GM23248 (cell line): ENCODE results near the gene SDK2. TPM values are rescaled to one million over a fixed set of nuclear protein-coding genes. Genes with fewer than 3 reads are reported as not detected.
A peak's percentile ranks its signal among the peaks of the same experiment; 100 is the strongest.

Source experiments
- DNase-seq: peaks from one replicate; pipeline ENCODE4 v3.0.0-alpha.2; 2015
- H2AFZ ChIP-seq: fragments of 200-600 bp; sonication (generic); 2 replicates; pipeline ENCODE4 v1.6.1; 2016; ENCODE audit warnings: antibody characterized with exemption
- H3F3A ChIP-seq: fragments of 200-600 bp; sonication (generic); 2 replicates; pipeline ENCODE4 v1.6.1; 2016; ENCODE audit warnings: mild to moderate bottlenecking, antibody characterized with exemption, mixed run types; ENCODE audit not compliant: insufficient read depth
- H3K27ac ChIP-seq: fragments of 200-600 bp; sonication (generic); 2 replicates; pipeline ENCODE4 v1.5.1; 2016; ENCODE audit warnings: mild to moderate bottlenecking
- H3K27me3 ChIP-seq: fragments of 200-600 bp; sonication (generic); replicated peaks from 2 replicates; pipeline ENCODE4 v1.6.1; 2016; ENCODE audit warnings: mild to moderate bottlenecking; ENCODE audit not compliant: insufficient read depth
- H3K36me3 ChIP-seq: fragments of 200-600 bp; sonication (generic); 2 replicates; pipeline ENCODE4 v1.6.1; 2016; ENCODE audit warnings: low read depth, mild to moderate bottlenecking
- H3K4me1 ChIP-seq: fragments of 200-600 bp; sonication (generic); 2 replicates; pipeline ENCODE4 v1.6.1; 2016; ENCODE audit warnings: mild to moderate bottlenecking; ENCODE audit not compliant: insufficient read depth
- H3K4me2 ChIP-seq: fragments of 200-600 bp; sonication (generic); one replicate; pipeline ENCODE4 v1.6.1; 2016; ENCODE audit warnings: mild to moderate bottlenecking; ENCODE audit not compliant: unreplicated experiment
- H3K4me3 ChIP-seq: fragments of 200-600 bp; sonication (generic); 2 replicates; pipeline ENCODE4 v1.5.1; 2016; ENCODE audit warnings: mild to moderate bottlenecking
- H3K79me2 ChIP-seq: fragments of 200-600 bp; sonication (generic); 2 replicates; pipeline ENCODE4 v1.6.1; 2016; ENCODE audit warnings: mild to moderate bottlenecking; ENCODE audit not compliant: insufficient read depth
- H3K9ac ChIP-seq: fragments of 200-600 bp; sonication (generic); 2 replicates; pipeline ENCODE4 v1.6.1; 2016; ENCODE audit warnings: mild to moderate bottlenecking
- H3K9me2 ChIP-seq: fragments of 200-600 bp; sonication (generic); 2 replicates; pipeline ENCODE4 v1.6.1; 2016; ENCODE audit warnings: mixed run types, mild to moderate bottlenecking, moderate library complexity; ENCODE audit not compliant: insufficient read depth
- H3K9me3 ChIP-seq: fragments of 200-600 bp; sonication (generic); one replicate; pipeline ENCODE4 v1.6.1; 2017; ENCODE audit warnings: low read depth
- H4K20me1 ChIP-seq: fragments of 200-600 bp; sonication (generic); 2 replicates; pipeline ENCODE4 v1.6.0; 2016; ENCODE audit not compliant: insufficient read depth
- EZH2 ChIP-seq: fragments of 200-600 bp; sonication (generic); IDR thresholded peaks from 2 replicates; pipeline ENCODE4 v1.6.1; 2018; ENCODE audit warnings: antibody characterized with exemption, mild to moderate bottlenecking; ENCODE audit not compliant: insufficient read depth, poor library complexity, severe bottlenecking
- EZH2phosphoT487 ChIP-seq: fragments of 200-600 bp; sonication (generic); IDR thresholded peaks from 2 replicates; pipeline ENCODE4 v1.6.1; 2018; ENCODE audit warnings: antibody characterized with exemption, moderate library complexity, mild to moderate bottlenecking, low read depth; ENCODE audit not compliant: insufficient read depth
- WGBS, 2 experiments: methylation state at CpG; one replicate each; pipeline ENCODE4 v1.1.6; 2015 to 2017; ENCODE audit warnings: low lambda C conversion rate in 2 of 2, low coverage in 1 of 2; ENCODE audit errors: missing lambda C conversion rate in 2 of 2; 5-methylcytosine and 5-hydroxymethylcytosine counted together
- in situ Hi-C: fragments of 300-500 bp; cut with MboI; formaldehyde crosslinking; loops from 2 replicates; pipeline ENCODE4 v1.15.0; 2020
- polyA plus RNA-seq: library from polyadenylated mRNA; unstranded; fragments of >200 nt; fragmentation: Nextera tagmentation; extraction: Ambion mirVana; gene quantifications from 2 replicates; pipeline ENCODE4 v1.2.1, GENCODE V29; 2016
- total RNA-seq: library from RNA; depleted of rRNA; stranded (reverse); fragments of >200 nt; shearing (Covaris generic); gene quantifications from 2 replicates; pipeline ENCODE4 v1.2.3, GENCODE V29; 2014

Gene SDK2
- total and polyA plus RNA-seq, 2 experiments from 2014 or later, result under 0.01 to 0.03 TPM

- Histone ChIP-seq H2AFZ (no peak overlapping the region), H3K9me3 (no peaks in the 10 kb centered on the region), H3K27ac (no peak overlapping the region), H3K4me2 (no peak overlapping the region), H3K4me3 (no peak overlapping the region), H3K9ac (no peak overlapping the region), H3K79me2 (peaks cover 66% of the 10 kb centered on the region), H4K20me1 (no peaks in the 10 kb centered on the region), H3F3A (peaks cover 40% of the 10 kb centered on the region), H3K4me1 (peaks cover 67% of the 10 kb centered on the region), H3K27me3 (no peaks in the 10 kb centered on the region), H3K36me3 (no peaks in the 10 kb centered on the region), H3K9me2 (no peaks in the 10 kb centered on the region)
- TF ChIP-seq EZH2phosphoT487, result no peak
- no peak for TF ChIP-seq EZH2
- in situ Hi-C loops, result no loop called here
- DNase-seq, result no peak
- 83% methylated on average over 4 to 9 of the region's 9 CpGs for WGBS, 2 experiments
Measured at GRCh38 chr17:73307130-73307529, 337.1 kb downstream of the SDK2 start.

DNA sequence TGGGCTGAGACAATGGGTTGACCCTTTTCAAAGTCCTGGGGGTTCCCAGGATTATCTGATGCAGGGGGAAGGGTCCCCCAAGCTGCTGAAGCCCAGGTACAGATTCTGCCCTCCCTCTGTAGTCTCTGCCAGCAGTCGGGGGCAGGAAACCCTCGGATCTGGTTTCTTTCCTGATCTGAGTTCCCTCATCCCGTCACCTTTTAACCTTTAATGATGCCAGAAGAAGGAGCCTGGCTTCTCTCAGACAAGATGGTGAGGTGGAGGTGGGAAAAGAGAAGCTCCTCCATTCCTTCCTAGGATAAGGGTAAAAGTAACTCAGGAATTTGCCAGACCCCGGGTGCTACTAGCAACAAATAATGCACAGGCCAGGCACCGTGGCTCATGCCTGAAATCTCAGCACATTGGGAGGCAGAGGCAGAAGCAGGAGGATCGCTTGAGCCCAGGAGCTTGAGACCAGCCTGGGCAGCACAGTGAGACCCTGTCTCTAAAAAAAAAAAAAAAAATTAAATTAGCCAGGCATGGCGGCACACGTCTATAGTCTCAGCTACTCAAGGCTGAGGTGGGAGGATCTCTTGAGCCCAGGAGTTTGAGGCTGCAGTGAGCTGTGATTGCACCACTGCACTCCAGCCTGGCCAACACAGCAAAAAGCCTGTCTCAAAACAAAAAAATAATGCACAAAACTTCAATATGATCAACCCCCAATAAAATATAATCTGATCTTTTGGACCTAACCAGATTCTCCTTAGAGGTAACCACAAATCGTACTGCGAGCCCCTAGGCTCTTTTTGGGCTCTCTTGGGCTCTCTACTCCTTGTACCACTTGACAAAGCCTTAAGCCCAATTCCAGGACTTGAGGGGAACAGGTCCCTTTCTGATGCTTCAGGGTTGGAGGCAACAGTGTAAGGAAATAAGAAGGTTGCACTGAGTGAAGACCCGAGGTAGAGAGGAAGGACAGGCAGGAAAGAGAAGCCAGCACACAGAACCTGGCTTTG, 338.1 kb downstream of the SDK2 start:
- no peaks in the 10 kb centered on the region for H4K20me1 ChIP-seq
- no peaks in the 10 kb centered on the region for H3K9me3 ChIP-seq
- H3K4me2 ChIP-seq, result peak overlapping the region; percentile 95
- peak overlapping the region; percentile 96 for H3K27ac ChIP-seq
- no peak overlapping the region; the same call in 1 of the 2 replicates for H2AFZ ChIP-seq
- TF ChIP-seq EZH2phosphoT487 (no peak), EZH2 (no peak)
- H3K36me3 ChIP-seq, result no peaks in the 10 kb centered on the region
- 34 to 37% methylated on average over 11 of the region's 11 CpGs for WGBS, 2 experiments
- H3K9ac ChIP-seq, result peak overlapping the region; percentile 88
- H3K9me2 ChIP-seq, result no peaks in the 10 kb centered on the region
- peaks cover 43% of the 10 kb centered on the region for H3F3A ChIP-seq
- peaks cover 76% of the 10 kb centered on the region for H3K79me2 ChIP-seq
- H3K4me3 ChIP-seq, result peak overlapping the region; percentile 74
- peaks cover 77% of the 10 kb centered on the region for H3K4me1 ChIP-seq
- H3K27me3 ChIP-seq, result no peaks in the 10 kb centered on the region
- DNase-seq, result peak; percentile 41
- in situ Hi-C loops, result no loop called here

- Histone ChIP-seq H3K9me2 (no peaks in the 10 kb centered on the region), H3K36me3 (no peaks in the 10 kb centered on the region), H3K79me2 (peaks cover 82% of the 10 kb centered on the region), H3F3A (peaks cover 41% of the 10 kb centered on the region), H3K9me3 (no peaks in the 10 kb centered on the region), H3K27ac (peak overlapping the region; percentile 96), H2AFZ (peak overlapping the region; percentile 49), H3K9ac (peak overlapping the region; percentile 88), H3K4me1 (peaks cover 81% of the 10 kb centered on the region), H4K20me1 (no peaks in the 10 kb centered on the region), H3K4me3 (peak overlapping the region; percentile 74), H3K27me3 (no peaks in the 10 kb centered on the region), H3K4me2 (peak overlapping the region; percentile 95)
- WGBS, 2 experiments, result 7 to 8% methylated on average over 15 to 16 of the region's 16 CpGs
- no peak for TF ChIP-seq EZH2phosphoT487
- no peak for TF ChIP-seq EZH2
- peak; percentile 97 for DNase-seq
- in situ Hi-C loops, result no loop called here
Measured at GRCh38 chr17:73304971-73305812, 339.1 kb downstream of the SDK2 start.

DNA sequence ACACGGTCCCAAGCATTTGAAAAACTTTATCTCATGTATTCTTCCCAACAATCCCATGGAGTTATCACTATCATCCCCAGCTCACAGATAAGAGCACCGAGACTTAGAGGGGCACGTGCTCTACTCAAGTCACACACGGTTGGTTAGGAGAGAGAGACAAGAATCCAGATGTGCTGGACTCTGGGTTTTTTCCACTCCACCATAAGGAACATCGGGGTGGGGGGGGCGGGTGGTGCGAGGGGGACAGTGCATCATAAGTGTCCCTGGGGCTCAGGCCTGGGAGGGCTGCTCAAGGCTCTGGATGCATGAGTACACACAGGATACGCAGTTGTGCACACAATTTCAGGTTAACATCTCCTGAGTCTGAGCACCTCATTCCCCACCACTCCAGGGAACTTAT, 339.8 kb downstream of the SDK2 start:
- H3K9me3 ChIP-seq, result no peaks in the 10 kb centered on the region
- H3K9ac ChIP-seq, result peak overlapping the region; percentile 88
- 28 to 40% methylated on average over 5 to 8 of the region's 8 CpGs for WGBS, 2 experiments
- peak overlapping the region; percentile 96 for H3K27ac ChIP-seq
- peaks cover 38% of the 10 kb centered on the region for H3F3A ChIP-seq
- peak overlapping the region; percentile 74 for H3K4me3 ChIP-seq
- H3K27me3 ChIP-seq, result no peaks in the 10 kb centered on the region
- H2AFZ ChIP-seq, result no peak overlapping the region
- in situ Hi-C loops, result no loop called here
- H3K4me2 ChIP-seq, result peak overlapping the region; percentile 95
- H3K4me1 ChIP-seq, result peaks cover 73% of the 10 kb centered on the region
- peaks cover 82% of the 10 kb centered on the region for H3K79me2 ChIP-seq
- DNase-seq, result peak; percentile 46
- no peaks in the 10 kb centered on the region for H3K9me2 ChIP-seq
- no peaks in the 10 kb centered on the region for H4K20me1 ChIP-seq
- TF ChIP-seq EZH2phosphoT487 (no peak), EZH2 (no peak)
- H3K36me3 ChIP-seq, result no peaks in the 10 kb centered on the region
